ENCODE results near the gene KHDC4.
"Not testable (repeated sequence)": the region's sequence is repeated elsewhere in the genome, so short reads cannot be mapped to it uniquely, and the experiment has no call there.

The KHDC4 gene

DNA sequence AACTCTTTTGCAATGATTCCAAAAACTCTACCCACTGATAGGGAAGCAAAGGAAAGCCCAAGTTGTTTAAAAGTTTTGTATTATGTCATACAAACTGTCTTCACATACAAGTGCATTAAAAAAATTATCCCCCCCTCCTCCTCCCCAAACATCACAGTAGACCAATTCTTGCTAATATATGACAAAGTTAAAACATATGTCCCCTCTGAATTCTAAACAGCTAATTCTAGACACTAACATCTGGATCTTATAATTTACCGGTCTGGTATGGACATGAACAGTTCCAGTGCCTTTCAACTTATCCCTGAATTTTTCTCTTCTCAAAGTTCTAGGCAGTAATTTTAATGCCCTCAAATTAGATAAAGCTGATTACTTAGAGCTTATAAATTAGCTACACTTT, 36.5 kb downstream of the KHDC4 start:
- no peak for DNase-seq

GRCh38 chr1:155896476-155896875, 37.7 kb downstream of the KHDC4 start:
- DNase-seq = not testable (repeated sequence)

- DNase-seq = not testable (repeated sequence)
Observed at GRCh38 chr1:155895617-155896016, 38.6 kb downstream of the KHDC4 start.

DNA sequence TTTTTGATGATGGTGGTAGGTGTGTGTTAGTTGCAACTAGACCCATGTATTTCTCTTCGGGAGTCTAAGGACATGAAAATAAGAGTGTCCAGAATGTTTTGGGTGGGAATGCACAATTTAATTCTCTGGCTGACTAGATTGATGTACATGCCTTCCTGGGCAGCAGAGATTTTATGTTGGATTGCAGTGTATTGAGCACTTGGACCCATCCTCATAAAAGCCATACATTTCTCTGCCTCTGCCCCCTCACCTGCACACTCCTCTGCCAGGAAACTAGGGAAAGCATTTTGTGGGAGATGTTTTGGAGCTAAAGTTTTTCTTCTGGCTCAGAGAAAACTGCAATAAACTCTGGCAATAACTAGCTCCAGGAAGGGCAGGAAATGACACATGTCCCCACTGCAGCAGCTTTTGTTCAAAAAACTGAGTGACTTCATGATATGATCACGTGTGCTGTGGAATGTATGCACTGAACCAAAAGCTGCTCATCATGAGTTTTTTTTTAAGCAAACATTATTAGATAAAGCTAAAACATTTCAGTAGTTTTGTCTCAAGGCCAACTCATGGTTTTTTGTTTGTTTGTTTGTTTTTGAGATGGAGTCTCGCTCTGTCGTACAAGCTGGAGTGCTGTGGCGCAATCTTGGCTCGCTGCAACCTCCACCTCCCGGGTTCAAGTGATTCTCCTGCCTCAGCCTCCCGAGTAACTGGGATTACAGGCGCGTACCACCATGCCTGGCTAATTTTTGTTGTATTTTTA, 40.6 kb downstream of the KHDC4 start:
- no peak for DNase-seq

DNA sequence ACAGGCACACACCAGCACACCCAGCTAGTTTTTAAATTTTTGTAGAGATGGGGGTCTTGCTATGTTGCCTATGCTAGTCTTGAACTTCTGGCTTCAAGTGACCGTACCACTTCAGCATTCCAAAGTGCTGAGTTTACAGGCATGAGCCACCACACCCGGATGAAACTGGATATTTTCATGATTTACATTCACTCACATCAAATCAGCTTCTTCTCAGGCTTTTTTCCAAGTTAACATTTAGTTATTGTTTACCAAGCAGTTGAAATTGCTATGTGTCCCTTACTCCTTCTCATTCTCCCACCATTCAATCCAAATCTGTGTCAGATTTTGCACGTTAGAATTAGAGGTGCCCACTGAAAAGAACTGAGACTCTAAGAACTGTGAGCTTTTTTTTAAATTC, 41.4 kb downstream of the KHDC4 start:
- no peak for DNase-seq

GRCh38 chr1:155890251-155890650, 44.0 kb downstream of the KHDC4 start:
- DNase-seq = no peak

- DNase-seq = no peak
Observed at GRCh38 chr1:155889566-155889965, 44.6 kb downstream of the KHDC4 start.

GRCh38 chr1:155888481-155888880, 45.7 kb downstream of the KHDC4 start:
- DNase-seq = no peak

DNA sequence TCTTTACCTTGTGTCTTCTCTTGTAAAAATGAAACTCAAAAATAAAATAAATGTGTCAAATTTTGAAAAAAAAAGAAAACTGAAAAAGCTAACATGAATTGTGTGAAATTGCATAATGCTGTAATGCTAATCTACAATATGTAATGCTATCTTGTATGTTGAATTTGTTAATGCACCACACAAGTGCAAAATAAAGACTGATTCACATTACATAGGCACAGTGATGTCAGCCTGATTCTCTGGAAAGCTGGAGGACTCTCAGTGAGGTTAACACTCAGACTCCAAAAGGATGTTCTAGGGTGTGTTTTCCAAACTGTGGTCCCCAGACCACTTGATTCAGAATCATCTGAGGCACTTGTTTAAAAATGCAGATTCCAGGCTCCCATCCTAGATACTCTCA, 49.2 kb downstream of the KHDC4 start:
- no peak for DNase-seq

- no peak for DNase-seq
Observed at GRCh38 chr1:155884031-155884960, 49.9 kb downstream of the KHDC4 start.

DNA sequence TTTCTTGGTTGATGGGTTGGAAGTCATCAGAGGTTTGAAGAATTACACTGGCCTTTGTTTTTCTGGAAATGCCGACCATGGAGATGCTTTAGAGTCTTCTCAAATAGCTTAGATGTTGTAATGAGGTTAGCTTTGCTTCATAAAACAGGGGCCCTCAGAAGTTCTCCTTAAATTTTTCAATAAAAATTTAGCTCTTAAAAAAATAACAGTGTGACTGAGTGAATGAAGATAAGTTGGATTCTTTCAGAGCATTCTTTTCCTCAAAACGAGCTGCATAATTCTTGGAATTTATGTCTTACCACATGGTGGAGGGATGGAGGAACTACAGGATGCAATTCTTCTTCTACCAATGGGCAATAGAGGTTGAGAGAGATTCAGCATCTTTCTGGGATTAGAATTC, 51.4 kb downstream of the KHDC4 start:
- no peak for DNase-seq

DNA sequence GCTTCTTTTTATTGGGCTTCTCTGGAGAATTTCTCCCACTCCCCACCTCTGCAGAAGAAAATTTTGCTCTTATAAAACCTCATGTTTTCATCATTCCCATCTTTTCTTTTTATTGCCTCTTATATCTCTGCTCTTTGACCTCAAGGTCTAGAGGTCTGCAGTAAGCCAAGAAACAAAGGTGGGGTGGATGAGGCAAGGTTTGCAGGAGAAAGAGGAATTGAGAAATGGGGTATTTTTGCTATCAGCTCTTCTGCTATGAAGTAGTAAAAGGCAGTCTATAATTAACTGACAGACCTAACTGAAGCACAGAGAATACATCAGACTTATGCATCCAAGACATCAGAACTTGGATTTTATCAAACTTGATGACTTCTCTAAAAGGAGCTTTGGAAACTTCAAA, 52.0 kb downstream of the KHDC4 start:
- no peak for DNase-seq

DNA sequence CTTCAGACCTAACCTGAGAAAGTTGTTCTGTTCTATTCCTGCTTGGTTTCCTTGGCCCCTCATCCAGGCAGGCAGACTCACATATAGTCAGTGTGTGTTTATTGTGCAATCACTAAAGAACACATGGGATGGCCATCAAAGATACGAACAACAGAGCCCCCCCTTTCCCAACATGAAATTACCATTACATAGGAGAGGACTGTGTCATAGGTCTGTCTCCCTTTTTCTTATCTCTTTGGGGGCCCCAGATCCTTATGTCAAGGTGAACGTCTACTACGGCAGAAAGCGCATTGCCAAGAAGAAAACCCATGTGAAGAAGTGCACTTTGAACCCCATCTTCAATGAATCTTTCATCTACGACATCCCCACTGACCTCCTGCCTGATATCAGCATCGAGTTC, 53.3 kb downstream of the KHDC4 start:
- no peak for DNase-seq

GRCh38 chr1:155880251-155880650, 54.0 kb downstream of the KHDC4 start:
- DNase-seq = no peak

- DNase-seq = no peak
Observed at GRCh38 chr1:155877945-155878344, 56.3 kb downstream of the KHDC4 start.

DNA sequence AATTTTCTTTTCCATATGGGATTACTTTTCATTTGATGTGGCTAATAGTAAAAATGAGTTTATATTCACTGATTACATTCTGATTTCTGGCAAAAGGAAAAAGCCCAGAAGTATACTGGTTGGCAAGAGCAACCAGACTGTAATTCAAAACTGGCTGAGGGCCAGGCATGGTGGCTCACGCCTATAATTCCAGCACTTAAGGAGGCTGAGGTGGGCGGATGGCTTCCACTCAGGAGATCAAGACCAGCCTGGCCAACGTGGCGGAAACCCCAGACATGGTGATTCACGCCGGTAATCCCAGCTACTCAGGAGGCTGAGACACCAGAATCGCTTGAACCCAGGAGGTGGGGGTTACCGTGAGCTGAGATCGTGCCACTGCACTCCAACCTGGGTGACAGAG, 60.4 kb downstream of the KHDC4 start:
- no peak for DNase-seq

- DNase-seq = no peak
Observed at GRCh38 chr1:155872527-155872926, 61.7 kb downstream of the KHDC4 start.

DNA sequence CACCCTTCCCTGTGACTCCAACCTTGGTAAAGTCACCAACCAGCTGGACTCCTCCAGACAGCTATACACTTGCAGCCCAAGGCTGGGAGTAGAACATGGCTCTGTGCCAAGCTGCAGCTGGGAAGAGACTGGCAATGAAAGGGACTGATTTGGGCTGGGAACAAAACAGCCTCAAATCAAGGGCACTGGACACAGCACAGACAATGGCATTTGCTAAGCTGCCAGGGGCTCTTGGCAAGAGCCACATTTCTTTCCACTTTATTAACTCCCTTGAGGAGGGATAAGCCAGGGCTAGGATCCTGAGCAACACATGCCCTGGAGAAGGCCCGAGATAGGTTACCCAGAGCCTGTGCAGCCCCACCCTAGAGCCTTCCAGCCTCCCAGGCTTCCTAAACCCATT, 62.8 kb downstream of the KHDC4 start:
- no peak for DNase-seq

GRCh38 chr1:155867766-155868165, 66.4 kb downstream of the KHDC4 start:
- DNase-seq = no peak

GRCh38 chr1:155864393-155864792, 69.8 kb downstream of the KHDC4 start:
- DNase-seq = no peak

All from NCI-H187 treated with DMSO at 0.1 percent for 48 hours (cell line).